ENCODE measurements around the gene PLA2G2C.
"Not testable (repeated sequence)": the region's sequence is repeated elsewhere in the genome, so short reads cannot be mapped to it uniquely, and the experiment has no call there.

PLA2G2C gene

GRCh38 chr1:20134995-20135394 lies 51.3 kb downstream of the PLA2G2C start:
- no peak for DNase-seq (ENCODE audit: low read depth in 3 of 3)

DNA sequence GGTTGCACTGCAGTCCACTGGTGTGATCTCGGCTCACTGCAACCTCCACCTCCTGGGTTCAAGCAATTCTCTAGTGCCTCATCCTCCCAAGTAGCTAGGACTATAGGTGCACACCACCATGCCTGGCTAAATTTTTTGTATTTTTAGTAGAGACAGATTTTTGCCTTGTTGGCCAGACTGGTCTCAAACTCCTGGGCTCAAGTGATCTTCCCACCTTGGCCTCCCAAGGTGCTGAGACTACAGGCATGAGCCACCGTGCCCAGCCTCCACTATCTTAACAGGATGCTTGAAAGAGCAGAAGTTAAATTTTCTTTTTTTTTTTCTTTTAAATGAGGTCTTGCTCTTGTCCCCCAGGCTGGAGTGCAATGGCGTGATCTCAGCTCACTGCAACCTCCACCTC lies 55.8 kb downstream of the PLA2G2C start:
- DNase-seq (ENCODE audit: low read depth in 3 of 3) = not testable (repeated sequence)

DNA sequence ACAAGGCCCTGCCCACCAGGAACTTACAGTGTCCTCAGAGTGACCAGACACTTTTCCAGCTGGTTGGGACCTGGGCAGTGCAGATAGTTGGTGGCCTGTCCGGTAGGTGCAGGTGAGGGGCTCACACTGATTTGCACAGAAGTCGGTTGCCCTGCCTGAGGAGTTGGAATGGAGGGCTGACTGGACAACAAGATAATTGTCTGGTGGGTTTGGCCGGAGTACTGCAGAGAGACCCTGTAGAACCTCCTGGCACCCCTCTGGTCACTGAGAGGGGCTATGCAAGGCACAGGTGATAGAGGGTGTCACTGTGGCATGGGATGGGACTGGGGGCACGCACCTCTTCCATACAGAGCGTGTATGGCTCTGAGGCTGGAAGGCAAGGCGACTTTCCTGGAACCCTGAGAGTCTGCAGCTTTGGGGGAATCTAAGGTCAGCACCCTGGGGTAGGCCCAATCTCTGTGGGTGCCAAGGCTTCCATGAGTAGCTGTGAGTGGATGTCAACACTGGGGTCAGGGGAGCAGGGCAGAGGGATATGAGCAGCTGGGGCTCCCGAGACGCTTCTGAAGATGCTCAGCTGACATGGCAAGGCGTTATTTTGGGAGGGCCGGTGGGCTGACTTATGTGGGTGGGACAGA lies 59.4 kb downstream of the PLA2G2C start:
- no peak for DNase-seq (ENCODE audit: low read depth in 3 of 3)

DNA sequence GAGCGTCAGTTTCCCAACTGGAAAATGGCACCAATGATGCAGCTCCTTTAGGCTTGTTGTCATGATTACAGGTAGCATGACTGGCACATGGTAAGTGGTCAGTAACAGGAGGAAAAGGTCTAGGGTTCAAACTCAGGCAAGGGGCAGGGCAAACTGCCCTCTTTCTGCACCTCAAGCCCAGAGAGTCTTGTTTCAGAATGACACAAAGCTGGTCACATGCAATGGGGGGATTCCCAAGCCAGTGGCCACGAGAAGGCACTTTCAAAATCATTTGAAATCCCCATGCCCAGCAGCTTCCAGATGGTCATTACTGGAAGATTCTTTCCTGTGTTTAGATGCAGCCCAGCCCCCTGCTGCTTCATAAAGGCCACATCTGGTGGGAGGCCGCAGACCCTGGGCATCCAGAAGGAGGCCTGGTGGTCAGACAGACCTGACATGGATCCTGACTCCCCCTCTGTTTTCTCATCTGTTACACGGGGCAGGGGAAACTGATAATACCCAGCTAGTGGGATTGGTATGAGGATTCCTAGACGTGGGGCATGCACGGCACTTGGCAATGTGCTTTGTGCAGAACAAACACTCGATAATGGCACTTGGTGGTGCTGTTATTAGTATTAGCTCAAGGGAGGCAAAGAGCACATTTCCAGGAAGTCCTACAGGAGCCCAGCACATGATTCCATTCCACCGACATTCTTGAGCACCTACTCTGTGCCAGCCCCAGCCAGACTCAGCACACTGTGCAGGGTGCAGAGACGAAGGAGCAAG lies 60.1 kb downstream of the PLA2G2C start:
- DNase-seq (ENCODE audit: low read depth in 3 of 3) = no peak

GRCh38 chr1:20125100-20125499 lies 61.2 kb downstream of the PLA2G2C start:
- no peak for DNase-seq (ENCODE audit: low read depth in 3 of 3)

- DNase-seq (ENCODE audit: low read depth in 3 of 3) = no peak
Measured at GRCh38 chr1:20124456-20125057, 61.8 kb downstream of the PLA2G2C start.

GRCh38 chr1:20123722-20124455 lies 62.4 kb downstream of the PLA2G2C start:
- no peak for DNase-seq (ENCODE audit: low read depth in 3 of 3)

- no peak for DNase-seq (ENCODE audit: low read depth in 3 of 3)
Measured at GRCh38 chr1:20120796-20121195, 65.5 kb downstream of the PLA2G2C start.

- DNase-seq (ENCODE audit: low read depth in 3 of 3) = no peak
Measured at GRCh38 chr1:20119347-20119746, 67.0 kb downstream of the PLA2G2C start, which contains the start of gene PLA2G2D. Gene PLA2G2D (minus strand): TSS chr1:20119536. CDS start chr1:20119498, 38 bp downstream.

DNA sequence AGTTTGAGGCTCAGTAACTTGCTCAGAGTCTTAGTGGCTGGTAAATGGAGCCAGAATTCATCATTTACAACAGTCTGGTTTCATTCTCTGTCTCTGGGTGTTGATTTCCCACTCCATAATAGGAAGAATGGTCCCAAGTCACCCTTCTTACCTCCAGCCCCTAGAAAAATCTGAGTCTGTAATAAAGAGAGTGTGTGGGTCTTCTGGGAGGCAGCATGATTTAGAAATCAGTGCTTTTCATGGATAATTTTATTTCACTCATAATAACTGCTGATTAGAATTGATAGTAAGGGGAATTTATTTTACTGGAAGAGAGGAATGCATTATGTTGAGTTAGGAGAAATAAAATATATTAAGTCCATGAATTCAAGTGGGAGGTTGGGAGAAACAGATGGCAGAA lies 69.1 kb downstream of the PLA2G2C start:
- DNase-seq (ENCODE audit: low read depth in 3 of 3) = no peak

GRCh38 chr1:20115916-20116315 lies 70.4 kb downstream of the PLA2G2C start:
- no peak for DNase-seq (ENCODE audit: low read depth in 3 of 3)

DNA sequence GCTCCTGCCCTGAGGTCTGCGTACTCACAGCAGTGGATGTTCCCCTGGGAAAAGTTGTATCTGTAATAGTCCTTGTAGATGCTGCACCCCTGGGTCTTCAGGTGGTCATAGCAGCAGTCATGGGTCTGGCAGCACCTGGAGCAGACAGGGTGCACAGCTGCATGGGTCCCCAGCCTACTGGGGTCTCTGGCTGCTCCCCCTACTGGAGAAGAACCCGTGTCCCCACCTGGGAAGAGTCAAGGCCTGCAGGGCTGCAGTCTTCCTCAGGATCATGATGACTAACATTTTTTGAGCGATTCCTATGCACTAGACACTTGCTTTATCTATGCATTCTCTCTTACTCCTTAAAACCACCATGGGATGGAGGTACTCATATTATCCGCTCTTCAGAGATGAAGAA lies 70.8 kb downstream of the PLA2G2C start:
- no peak for DNase-seq (ENCODE audit: low read depth in 3 of 3)

DNA sequence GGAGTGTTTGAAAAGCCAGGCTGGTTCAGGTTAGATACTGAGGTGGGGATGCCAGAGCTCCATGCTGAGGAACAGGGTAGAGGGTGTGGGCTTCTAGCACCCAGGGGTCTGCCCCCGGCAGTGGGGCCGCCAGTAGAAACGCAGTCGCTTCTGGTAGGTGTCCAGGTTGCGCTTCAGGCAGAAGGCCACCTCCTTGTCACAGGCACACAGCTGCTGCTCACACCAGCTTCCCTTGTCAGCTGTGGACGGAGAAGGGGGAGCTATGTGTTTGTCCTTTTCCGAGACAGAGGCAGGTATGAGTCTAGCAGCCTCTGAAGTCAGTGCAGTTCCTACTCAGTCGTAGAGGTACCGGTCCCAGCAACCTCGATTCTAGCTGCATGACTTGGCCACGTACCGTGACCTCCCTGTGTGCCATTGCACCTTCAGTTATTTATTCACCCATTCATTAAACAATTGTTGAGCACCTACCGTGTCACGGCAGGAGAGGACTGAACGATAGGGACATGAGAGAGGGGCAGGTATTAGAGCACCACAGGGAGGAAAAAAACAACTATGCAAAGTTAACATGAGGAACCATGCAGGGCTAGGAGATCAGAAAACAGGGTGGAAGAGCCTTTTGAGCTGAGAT lies 72.2 kb downstream of the PLA2G2C start:
- no peak for DNase-seq (ENCODE audit: low read depth in 3 of 3)
